CD4-positive, alpha-beta T cell treated with Interleukin-12 subunit alpha and Interleukin-12 subunit beta, for 1 hour (primary cell): ENCODE results near the gene IGIP.

Source experiments
- DNase-seq: peaks from one replicate; pipeline ENCODE4 v3.0.0-alpha.2; 2020

IGIP gene

GRCh38 chr5:140125637-140126036 is at the start of gene IGIP:
IGIP (plus strand) TSS chr5:140125937; CDS start chr5:140128477, 2,540 bp downstream.
- DNase-seq, result no peak

- no peak for DNase-seq
These were observed 49.6 kb upstream of the IGIP start for GRCh38 chr5:140076142-140076541.

GRCh38 chr5:140076788-140077187 is 48.9 kb upstream of the IGIP start:
- DNase-seq, result no peak

GRCh38 chr5:140083120-140083519 is 42.6 kb upstream of the IGIP start:
- no peak for DNase-seq

GRCh38 chr5:140083650-140084049 is 42.1 kb upstream of the IGIP start:
- no peak for DNase-seq

- DNase-seq, result no peak
These were observed 41.2 kb upstream of the IGIP start for GRCh38 chr5:140084541-140084940.

- DNase-seq, result no peak
These were observed 35.5 kb upstream of the IGIP start for GRCh38 chr5:140090251-140090650.

GRCh38 chr5:140093179-140093578 is 32.6 kb upstream of the IGIP start:
- no peak for DNase-seq

GRCh38 chr5:140093866-140094265 is 31.9 kb upstream of the IGIP start:
- DNase-seq, result no peak

GRCh38 chr5:140094889-140095288 is 30.8 kb upstream of the IGIP start:
- no peak for DNase-seq

- no peak for DNase-seq
These were observed 24.6 kb upstream of the IGIP start for GRCh38 chr5:140101179-140101578.

- DNase-seq, result no peak
These were observed 22.6 kb upstream of the IGIP start for GRCh38 chr5:140103154-140103553.

GRCh38 chr5:140104100-140104499 is 21.6 kb upstream of the IGIP start:
- DNase-seq, result no peak

GRCh38 chr5:140106101-140106500 is 19.6 kb upstream of the IGIP start:
- no peak for DNase-seq

- no peak for DNase-seq
These were observed 18.9 kb upstream of the IGIP start for GRCh38 chr5:140106805-140107311.

- peak; percentile 96 for DNase-seq
These were observed 18.2 kb upstream of the IGIP start for GRCh38 chr5:140107312-140108092.

GRCh38 chr5:140108093-140109017 is 17.4 kb upstream of the IGIP start:
- DNase-seq, result peak; percentile 33

GRCh38 chr5:140109018-140109758 is 16.5 kb upstream of the IGIP start:
- no peak for DNase-seq

GRCh38 chr5:140109759-140110645 is 15.7 kb upstream of the IGIP start:
- no peak for DNase-seq

GRCh38 chr5:140110646-140110957 is 15.1 kb upstream of the IGIP start:
- DNase-seq, result no peak

- no peak for DNase-seq
These were observed 14.5 kb upstream of the IGIP start for GRCh38 chr5:140111011-140111858.
